ENCODE results near the gene CD209.

Gene CD209

DNA sequence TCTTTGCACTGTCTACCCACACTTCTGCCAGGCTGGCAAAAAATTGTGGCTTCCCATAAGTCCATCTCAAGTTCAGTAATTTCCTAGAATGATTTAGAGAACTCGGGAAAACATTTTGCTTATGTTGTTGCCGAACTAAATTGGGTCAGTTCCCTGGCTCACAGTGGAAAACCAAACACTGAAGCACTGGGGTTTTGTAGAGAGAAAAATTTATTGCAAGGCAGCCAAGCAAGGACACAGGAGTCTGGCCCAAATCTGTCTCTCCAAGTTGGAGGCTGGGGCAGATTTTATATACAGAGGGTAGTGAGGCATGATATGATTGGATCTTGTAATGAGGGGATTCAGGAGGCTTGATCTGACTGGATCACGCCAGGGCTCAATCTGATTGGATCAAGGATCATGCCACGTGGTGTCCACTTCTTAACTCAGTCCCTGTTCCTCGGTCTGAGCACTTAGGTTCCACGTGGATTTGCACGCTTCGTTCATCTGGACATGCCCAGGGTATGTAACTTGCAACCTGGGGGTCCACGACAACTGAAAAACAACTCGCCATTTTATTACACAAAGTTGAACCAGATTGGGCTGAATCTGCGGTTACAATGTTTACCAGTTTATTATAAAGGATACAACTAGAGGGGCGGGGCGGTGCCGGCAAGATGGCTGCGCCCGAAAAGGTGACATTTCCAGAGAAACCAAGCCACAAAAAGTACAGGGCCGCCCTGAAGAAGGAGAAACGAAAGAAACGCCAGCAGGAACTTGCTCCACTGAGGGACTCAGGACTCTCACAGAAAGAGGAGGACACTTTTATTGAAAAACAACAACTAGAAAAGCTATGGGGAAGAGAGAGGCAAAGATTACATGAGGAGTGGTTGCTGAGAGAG, 7.3 kb downstream of the CD209 start:
- no peak for DNase-seq
- H3K4me3 ChIP-seq (ENCODE audit: low read depth, low read length): no peak overlapping the region
- in situ Hi-C loops (cut with HindIII; ENCODE audit: low pct_ligation_motif_present, low sequenced_read_pairs): no loop called here
- no peak overlapping the region for H3K27ac ChIP-seq
- TF ChIP-seq, protein P1, sequence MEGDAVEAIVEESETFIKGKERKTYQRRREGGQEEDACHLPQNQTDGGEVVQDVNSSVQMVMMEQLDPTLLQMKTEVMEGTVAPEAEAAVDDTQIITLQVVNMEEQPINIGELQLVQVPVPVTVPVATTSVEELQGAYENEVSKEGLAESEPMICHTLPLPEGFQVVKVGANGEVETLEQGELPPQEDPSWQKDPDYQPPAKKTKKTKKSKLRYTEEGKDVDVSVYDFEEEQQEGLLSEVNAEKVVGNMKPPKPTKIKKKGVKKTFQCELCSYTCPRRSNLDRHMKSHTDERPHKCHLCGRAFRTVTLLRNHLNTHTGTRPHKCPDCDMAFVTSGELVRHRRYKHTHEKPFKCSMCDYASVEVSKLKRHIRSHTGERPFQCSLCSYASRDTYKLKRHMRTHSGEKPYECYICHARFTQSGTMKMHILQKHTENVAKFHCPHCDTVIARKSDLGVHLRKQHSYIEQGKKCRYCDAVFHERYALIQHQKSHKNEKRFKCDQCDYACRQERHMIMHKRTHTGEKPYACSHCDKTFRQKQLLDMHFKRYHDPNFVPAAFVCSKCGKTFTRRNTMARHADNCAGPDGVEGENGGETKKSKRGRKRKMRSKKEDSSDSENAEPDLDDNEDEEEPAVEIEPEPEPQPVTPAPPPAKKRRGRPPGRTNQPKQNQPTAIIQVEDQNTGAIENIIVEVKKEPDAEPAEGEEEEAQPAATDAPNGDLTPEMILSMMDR (IDR thresholded peaks at IDR 0.05; ENCODE audit: low read depth, low read length, missing control alignments): no peak
- no peaks in the 10 kb centered on the region for H3K36me3 ChIP-seq (replicated peaks)
- no peaks in the 10 kb centered on the region for H3K27me3 ChIP-seq (replicated peaks)

DNA sequence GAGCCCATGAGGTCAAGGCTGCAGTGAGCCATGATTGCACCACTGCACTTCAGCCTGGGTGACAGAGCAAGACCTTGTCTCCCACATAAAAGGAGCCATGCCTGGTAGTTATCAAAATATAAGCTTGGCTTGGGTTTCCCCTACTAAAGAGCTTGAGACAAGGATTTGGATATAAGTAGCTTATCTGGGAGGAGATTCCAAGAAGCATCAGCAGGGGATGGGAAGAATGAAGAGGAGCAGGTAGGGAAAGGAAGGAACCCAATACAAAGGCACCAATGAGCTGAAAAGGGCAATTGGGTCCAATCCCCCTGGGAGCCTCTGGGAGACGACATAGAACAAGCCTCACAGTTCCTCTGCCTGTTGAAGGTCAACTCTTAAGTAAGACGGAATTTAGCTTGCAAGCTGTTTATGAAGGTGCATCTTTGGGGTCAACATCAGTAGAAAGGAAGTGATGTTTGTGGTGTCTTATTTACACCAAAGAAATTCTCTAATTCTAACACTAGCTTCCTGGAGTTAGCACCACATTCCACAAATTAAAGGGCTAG, 8.1 kb downstream of the CD209 start:
- Histone ChIP-seq H3K4me3 (ENCODE audit: low read depth, low read length) (no peak overlapping the region), H3K27me3 (replicated peaks) (no peaks in the 10 kb centered on the region), H3K36me3 (replicated peaks) (no peaks in the 10 kb centered on the region), H3K27ac (no peak overlapping the region)
- DNase-seq: no peak
- TF ChIP-seq, protein P1 (IDR thresholded peaks at IDR 0.05; ENCODE audit: low read depth, low read length, missing control alignments): no peak
- in situ Hi-C loops (cut with HindIII; ENCODE audit: low pct_ligation_motif_present, low sequenced_read_pairs): no loop called here

- in situ Hi-C loops (cut with HindIII; ENCODE audit: low pct_ligation_motif_present, low sequenced_read_pairs): no loop called here
- TF ChIP-seq, protein P1 (IDR thresholded peaks at IDR 0.05; ENCODE audit: low read depth, low read length, missing control alignments): no peak
- no peaks in the 10 kb centered on the region for H3K36me3 ChIP-seq (replicated peaks)
- no peak for DNase-seq
- H3K4me3 ChIP-seq (ENCODE audit: low read depth, low read length): no peak overlapping the region
- no peak overlapping the region for H3K27ac ChIP-seq
- H3K27me3 ChIP-seq (replicated peaks): no peaks in the 10 kb centered on the region
Observed at GRCh38 chr19:7738023-7738422, 9.3 kb downstream of the CD209 start.

GRCh38 chr19:7737215-7737614, 10.1 kb downstream of the CD209 start:
- TF ChIP-seq, protein P1 (IDR thresholded peaks at IDR 0.05; ENCODE audit: low read depth, low read length, missing control alignments): no peak
- Histone ChIP-seq H3K27me3 (replicated peaks) (peaks cover 2% of the 10 kb centered on the region), H3K4me3 (ENCODE audit: low read depth, low read length) (no peak overlapping the region), H3K36me3 (replicated peaks) (no peaks in the 10 kb centered on the region), H3K27ac (no peak overlapping the region)
- no peak for DNase-seq
- in situ Hi-C loops (cut with HindIII; ENCODE audit: low pct_ligation_motif_present, low sequenced_read_pairs): no loop called here

DNA sequence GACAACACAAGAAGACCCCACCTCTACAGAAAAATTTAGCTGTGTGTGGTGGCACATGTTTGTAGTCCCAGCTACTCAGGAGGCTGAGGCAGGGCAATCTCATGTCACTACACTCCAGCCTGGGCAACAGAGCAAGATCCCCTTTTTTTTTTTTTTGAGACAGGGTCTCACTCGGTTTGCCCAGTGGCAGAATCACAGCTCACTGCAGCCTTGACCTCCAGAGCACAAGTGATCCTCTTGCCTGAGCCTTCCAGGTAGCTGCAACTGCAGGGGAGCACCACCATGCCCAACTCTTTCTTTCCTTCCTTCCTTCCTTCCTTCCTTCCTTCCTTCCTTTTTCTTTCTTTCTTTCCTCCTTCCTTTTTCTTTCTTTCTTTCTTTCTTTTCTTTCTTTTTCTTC, 11.2 kb downstream of the CD209 start:
- Histone ChIP-seq H3K4me3 (ENCODE audit: low read depth, low read length) (no peak overlapping the region), H3K27ac (no peak overlapping the region), H3K36me3 (replicated peaks) (no peaks in the 10 kb centered on the region), H3K27me3 (replicated peaks) (peaks cover 7% of the 10 kb centered on the region)
- TF ChIP-seq, protein P1 (IDR thresholded peaks at IDR 0.05; ENCODE audit: low read depth, low read length, missing control alignments): no peak
- no peak for DNase-seq
- in situ Hi-C loops (cut with HindIII; ENCODE audit: low pct_ligation_motif_present, low sequenced_read_pairs): no loop called here
